NAMALWA (cell line): Measurements from ENCODE around the gene SEZ6L.

ENCODE experiments used
- DNase-seq: peaks from one replicate; pipeline ENCODE4 v3.0.0-alpha.2; 2015; ENCODE audit warnings: low spot score

The SEZ6L gene

GRCh38 chr22:26334232-26334631 is 165.0 kb downstream of the SEZ6L start:
- DNase-seq: no peak

GRCh38 chr22:26336773-26337172 is 167.5 kb downstream of the SEZ6L start:
- DNase-seq: no peak

GRCh38 chr22:26339755-26340154 is 170.5 kb downstream of the SEZ6L start:
- no peak for DNase-seq

GRCh38 chr22:26342745-26343410 is 173.6 kb downstream of the SEZ6L start:
- DNase-seq: no peak

GRCh38 chr22:26345496-26345895 is 176.2 kb downstream of the SEZ6L start:
- no peak for DNase-seq

GRCh38 chr22:26348810-26349526 is 179.7 kb downstream of the SEZ6L start:
- no peak for DNase-seq

GRCh38 chr22:26354707-26355106 is 185.4 kb downstream of the SEZ6L start:
- DNase-seq: no peak

- no peak for DNase-seq
Observed at GRCh38 chr22:26357281-26357680, 188.0 kb downstream of the SEZ6L start.

GRCh38 chr22:26357813-26358212 is 188.6 kb downstream of the SEZ6L start:
- no peak for DNase-seq

GRCh38 chr22:26359156-26359555 is 189.9 kb downstream of the SEZ6L start:
- no peak for DNase-seq

- peak; percentile 90 for DNase-seq
Observed at GRCh38 chr22:26360169-26360885, 191.1 kb downstream of the SEZ6L start.

- DNase-seq: no peak
Observed at GRCh38 chr22:26362471-26362870, 193.2 kb downstream of the SEZ6L start.

GRCh38 chr22:26364066-26365015 is 195.1 kb downstream of the SEZ6L start:
- DNase-seq: peak; percentile 93

GRCh38 chr22:26367402-26368245 is 198.4 kb downstream of the SEZ6L start:
- peak; percentile 88 for DNase-seq

GRCh38 chr22:26372890-26373289 is 203.6 kb downstream of the SEZ6L start:
- no peak for DNase-seq

- DNase-seq: no peak
Observed at GRCh38 chr22:26374391-26375026, 205.2 kb downstream of the SEZ6L start.

- DNase-seq: no peak
Observed at GRCh38 chr22:26377170-26377830, 208.0 kb downstream of the SEZ6L start.

GRCh38 chr22:26380072-26380830 is 211.0 kb downstream of the SEZ6L start:
- DNase-seq: no peak

- DNase-seq: no peak
Observed at GRCh38 chr22:26382782-26383181, 213.5 kb downstream of the SEZ6L start.
